PC-3 (cell line): Measurements from ENCODE around the gene AGAP3. TPM values are rescaled to one million over a fixed set of nuclear protein-coding genes. Genes with fewer than 3 reads are reported as not detected.
A peak's percentile ranks its signal among the peaks of the same experiment; 100 is the strongest.

Experiments
- ATAC-seq: fragments of 200-7000 bp; cut with Tn5 transposase; 2 replicates; pipeline ENCODE4 v1.9.1; 2020; ENCODE audit warnings: mild to moderate bottlenecking, moderate library complexity
- BruUV-seq: library from RNA; stranded (reverse); fragments of 400-500 nt; replicated peaks from 2 replicates; lab custom pipeline; 2021; lab: Mats Ljungman, UMichigan
- CTCF ChIA-PET: fragments of 300-600 bp; sonication (Branson Sonifier 250); formaldehyde crosslinking; loops from one replicate; lab custom pipeline; 2022; ENCODE audit warnings: antibody characterized with exemption; lab: Charles Lee
- POLR2A ChIA-PET: fragments of 300-600 bp; sonication (Branson Sonifier 250); formaldehyde crosslinking; loops from one replicate; lab custom pipeline; 2022; ENCODE audit warnings: antibody characterized with exemption; ENCODE audit not compliant: unreplicated experiment; lab: Charles Lee
- DNase-seq: peaks from one replicate; pipeline ENCODE4 v3.0.0-alpha.2; 2015
- H2AFZ ChIP-seq: fragments of 300-600 bp; sonication (generic); 2 replicates; pipeline ENCODE4 v1.6.0; 2016; ENCODE audit warnings: antibody characterized with exemption, low read length
- H3F3A ChIP-seq: fragments of 300-600 bp; sonication (generic); one replicate; pipeline ENCODE4 v1.6.0; 2017; ENCODE audit warnings: antibody characterized with exemption, low read length, control low read depth, mild to moderate bottlenecking; ENCODE audit not compliant: unreplicated experiment
- H3K27ac ChIP-seq: fragments of 300-600 bp; sonication (generic); 2 replicates; pipeline ENCODE4 v1.5.1; 2016; ENCODE audit warnings: mild to moderate bottlenecking, low read length
- H3K27me3 ChIP-seq: fragments of 300-600 bp; sonication (generic); 2 replicates; pipeline ENCODE4 v1.6.1; 2016; ENCODE audit warnings: low read length, mixed read lengths
- H3K36me3 ChIP-seq: fragments of 300-600 bp; sonication (generic); 2 replicates; pipeline ENCODE4 v1.6.1; 2016; ENCODE audit warnings: low read depth, mixed run types, low read length, mixed read lengths
- H3K4me1 ChIP-seq: fragments of 300-600 bp; sonication (generic); 2 replicates; pipeline ENCODE4 v1.5.1; 2016; ENCODE audit warnings: low read length; ENCODE audit not compliant: insufficient read depth
- H3K4me2 ChIP-seq: fragments of 300-600 bp; sonication (generic); 2 replicates; pipeline ENCODE4 v1.6.0; 2016; ENCODE audit warnings: low read length
- H3K4me3 ChIP-seq: fragments of 300-600 bp; sonication (generic); 2 replicates; pipeline ENCODE4 v1.5.1; 2016; ENCODE audit warnings: mild to moderate bottlenecking, low read length, mixed read lengths
- H3K79me2 ChIP-seq: fragments of 300-600 bp; sonication (generic); 2 replicates; pipeline ENCODE4 v1.6.1; 2017; ENCODE audit warnings: low read length, mixed read lengths
- H3K9ac ChIP-seq: fragments of 300-600 bp; sonication (generic); 2 replicates; pipeline ENCODE4 v1.6.0; 2016; ENCODE audit warnings: mild to moderate bottlenecking, low read length
- H3K9me2 ChIP-seq: fragments of 300-600 bp; sonication (generic); replicated peaks from 2 replicates; pipeline ENCODE4 v1.6.1; 2016; ENCODE audit warnings: mixed run types, low read length, mixed read lengths
- H3K9me3 ChIP-seq: fragments of 300-600 bp; sonication (generic); 2 replicates; pipeline ENCODE4 v1.6.1; 2016; ENCODE audit warnings: low read length, mixed read lengths
- H4K20me1 ChIP-seq: fragments of 300-600 bp; sonication (generic); 2 replicates; pipeline ENCODE4 v1.6.1; 2016; ENCODE audit warnings: low read length, mixed read lengths
- EZH2 ChIP-seq: fragments of 300-600 bp; sonication (generic); IDR thresholded peaks from one replicate; pipeline ENCODE4 v1.6.1; 2017; ENCODE audit warnings: antibody characterized with exemption, mild to moderate bottlenecking, low read length; ENCODE audit not compliant: unreplicated experiment
- EZH2phosphoT487 ChIP-seq: fragments of 300-600 bp; sonication (generic); IDR thresholded peaks from 2 replicates; pipeline ENCODE4 v1.6.1; 2018; ENCODE audit warnings: mild to moderate bottlenecking, antibody characterized with exemption, low read length, borderline replicate concordance
- intact Hi-C: fragments of 100-400 bp; cut with micrococcal nuclease; formaldehyde crosslinking; loops from 2 replicates; pipeline ENCODE4 v1.9.0; 2023
- total RNA-seq: library from RNA; depleted of rRNA; stranded (reverse); fragments of >200 nt; gene quantifications from 2 replicates; pipeline ENCODE4 v1.2.3, GENCODE V29; 2014
- TF ChIP-seq, protein P1 (sequence below): fragments of 300-600 bp; sonication (generic); conservative IDR thresholded peaks from 2 replicates; pipeline ENCODE4 v1.5.1; 2017; ENCODE audit warnings: antibody characterized with exemption, low read depth, mild to moderate bottlenecking, low read length

AGAP3 gene
- total RNA-seq, 1 experiment from 2014 or later, result 53.5 TPM

DNA sequence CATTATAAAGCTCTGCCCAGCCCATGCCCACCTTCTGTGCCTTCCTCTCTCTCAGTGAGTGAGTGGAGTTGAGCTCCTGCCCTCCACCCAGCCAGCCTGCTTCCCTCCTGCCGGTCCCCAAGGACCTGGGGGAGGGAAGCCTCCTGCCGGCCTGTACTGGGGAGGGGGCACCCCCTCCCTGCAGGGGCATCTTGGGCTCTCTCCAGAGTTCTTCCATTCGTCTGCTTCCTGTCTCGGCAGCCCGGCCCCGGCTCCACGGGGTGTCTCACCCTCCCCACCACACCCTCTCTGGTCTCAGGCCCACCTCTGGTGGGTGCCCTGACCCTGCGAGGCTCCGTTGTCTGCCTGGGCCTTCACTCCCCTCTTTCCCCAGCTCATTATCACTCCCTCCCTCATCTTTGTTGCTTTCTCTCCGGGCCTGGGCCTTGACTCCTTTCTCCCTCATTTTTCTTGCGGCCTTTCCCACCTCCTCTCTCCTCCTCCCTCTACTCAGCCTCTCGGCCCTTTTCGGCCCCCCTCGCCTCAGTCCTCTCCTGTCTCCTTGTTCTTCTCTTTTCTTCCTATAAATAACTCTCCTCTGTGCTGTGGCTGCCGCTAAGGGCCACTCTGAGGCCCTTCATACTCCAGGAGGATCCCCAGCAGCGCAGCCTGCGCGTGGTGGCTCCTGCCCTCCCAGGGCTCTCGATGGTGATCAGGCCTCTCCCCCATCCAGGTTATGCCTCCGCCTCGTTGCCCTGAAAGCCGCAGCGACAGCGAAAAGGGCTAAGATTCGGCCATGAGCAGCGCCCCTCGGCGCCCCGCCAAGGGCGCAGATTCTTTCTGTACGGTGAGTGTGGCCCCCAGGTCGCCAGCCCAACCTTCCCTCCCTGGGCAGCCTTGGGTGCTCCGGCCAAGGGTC lies 24.8 kb upstream of the AGAP3 start:
- no peak overlapping the region for H2AFZ ChIP-seq
- no TSS peak for BruUV-seq
- H3K27ac ChIP-seq, result peak overlapping the region; percentile 97
- H3K27me3 ChIP-seq, result no peaks in the 10 kb centered on the region
- peak overlapping the region; percentile 99 for H3K4me2 ChIP-seq
- H3K9ac ChIP-seq, result peak overlapping the region; percentile 89
- no peak for DNase-seq
- H3K4me3 ChIP-seq, result peak overlapping the region; percentile 86
- H4K20me1 ChIP-seq, result no peaks in the 10 kb centered on the region
- peaks cover 39% of the 10 kb centered on the region for H3K79me2 ChIP-seq
- no peaks in the 10 kb centered on the region for H3K9me2 ChIP-seq
- no peaks in the 10 kb centered on the region for H3K9me3 ChIP-seq
- no peaks in the 10 kb centered on the region for H3F3A ChIP-seq
- POLR2A ChIA-PET, result no interaction called here
- peaks cover 17% of the 10 kb centered on the region for H3K36me3 ChIP-seq
- intact Hi-C loops, result no loop called here
- TF ChIP-seq, protein P1, sequence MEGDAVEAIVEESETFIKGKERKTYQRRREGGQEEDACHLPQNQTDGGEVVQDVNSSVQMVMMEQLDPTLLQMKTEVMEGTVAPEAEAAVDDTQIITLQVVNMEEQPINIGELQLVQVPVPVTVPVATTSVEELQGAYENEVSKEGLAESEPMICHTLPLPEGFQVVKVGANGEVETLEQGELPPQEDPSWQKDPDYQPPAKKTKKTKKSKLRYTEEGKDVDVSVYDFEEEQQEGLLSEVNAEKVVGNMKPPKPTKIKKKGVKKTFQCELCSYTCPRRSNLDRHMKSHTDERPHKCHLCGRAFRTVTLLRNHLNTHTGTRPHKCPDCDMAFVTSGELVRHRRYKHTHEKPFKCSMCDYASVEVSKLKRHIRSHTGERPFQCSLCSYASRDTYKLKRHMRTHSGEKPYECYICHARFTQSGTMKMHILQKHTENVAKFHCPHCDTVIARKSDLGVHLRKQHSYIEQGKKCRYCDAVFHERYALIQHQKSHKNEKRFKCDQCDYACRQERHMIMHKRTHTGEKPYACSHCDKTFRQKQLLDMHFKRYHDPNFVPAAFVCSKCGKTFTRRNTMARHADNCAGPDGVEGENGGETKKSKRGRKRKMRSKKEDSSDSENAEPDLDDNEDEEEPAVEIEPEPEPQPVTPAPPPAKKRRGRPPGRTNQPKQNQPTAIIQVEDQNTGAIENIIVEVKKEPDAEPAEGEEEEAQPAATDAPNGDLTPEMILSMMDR, result no peak
- TF ChIP-seq EZH2 (no peak), EZH2phosphoT487 (no peak)
- no peak for ATAC-seq
- H3K4me1 ChIP-seq, result peaks cover 47% of the 10 kb centered on the region
- CTCF ChIA-PET, result interaction anchor here (0.6 kb wide), 1 partner anchor 13 kb away, joined by 6 read pairs; no protein-coding TSS in a partner anchor

DNA sequence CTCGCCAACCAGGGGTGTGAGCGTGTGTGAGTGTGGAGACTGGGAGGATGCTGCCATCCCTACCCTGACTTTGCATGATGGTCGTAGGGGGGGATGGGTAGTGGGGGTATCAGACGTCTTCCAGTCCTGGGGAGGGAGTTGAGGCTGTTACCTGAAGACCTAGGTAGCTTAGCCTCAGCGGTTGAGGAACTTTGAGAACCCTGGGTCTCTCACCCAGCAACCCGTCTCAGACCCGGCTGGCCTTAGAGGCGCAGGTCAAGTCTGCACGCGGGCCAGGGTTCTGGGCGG lies 24.2 kb upstream of the AGAP3 start:
- Histone ChIP-seq H3K9me3 (no peaks in the 10 kb centered on the region), H3K4me3 (peak overlapping the region; percentile 86), H3K4me1 (peaks cover 42% of the 10 kb centered on the region), H3K36me3 (peaks cover 17% of the 10 kb centered on the region), H3F3A (no peaks in the 10 kb centered on the region), H4K20me1 (no peaks in the 10 kb centered on the region), H3K27me3 (no peaks in the 10 kb centered on the region), H2AFZ (no peak overlapping the region), H3K9ac (peak overlapping the region; percentile 89; the same call in 1 of the 2 replicates), H3K9me2 (no peaks in the 10 kb centered on the region), H3K79me2 (peaks cover 39% of the 10 kb centered on the region), H3K4me2 (peak overlapping the region; percentile 99), H3K27ac (peak overlapping the region; percentile 97)
- ATAC-seq (no peak), DNase-seq (no peak)
- POLR2A ChIA-PET, result interaction anchor here (1.2 kb wide), 1 partner anchor 18 kb away, joined by 15 read pairs; the partner anchor contains the start of gene FASTK
- CTCF ChIA-PET, result interaction anchor here (1.1 to 1.3 kb wide), 2 partner anchors 49 to 51 kb away, joined by 5 to 10 read pairs; no protein-coding TSS in a partner anchor
- BruUV-seq, result no TSS peak
- TF ChIP-seq EZH2 (no peak), EZH2phosphoT487 (no peak)
- TF ChIP-seq, protein P1, result no peak
- intact Hi-C loops, result no loop called here
